Immature natural killer cell (primary cell): ENCODE data around the gene EDN2. TPM values are rescaled to one million over a fixed set of nuclear protein-coding genes. Genes with fewer than 3 reads are reported as not detected.
A peak's percentile ranks its signal among the peaks of the same experiment; 100 is the strongest.

Source experiments
- DNase-seq, 3 donors: peaks; one replicate each; pipeline ENCODE4 v3.0.0; 2022; ENCODE audit warnings: mixed read lengths in 1 of 3
- H3K27ac Mint-ChIP-seq, 6 donors: one replicate each; pipeline ENCODE4 v1.8.0; 2020; ENCODE audit warnings: mixed read lengths in 6 of 6, mild to moderate bottlenecking in 5 of 6, inconsistent platforms in 4 of 6, moderate library complexity in 3 of 6
- H3K27me3 Mint-ChIP-seq, 3 donors: one replicate each; pipeline ENCODE4 v1.8.0; 2020 to 2021; ENCODE audit warnings: low read depth in 3 of 3, mild to moderate bottlenecking in 3 of 3, mixed read lengths in 3 of 3, moderate library complexity in 3 of 3, inconsistent platforms in 1 of 3
- H3K36me3 Mint-ChIP-seq, 3 donors: one replicate each; pipeline ENCODE4 v1.8.0; 2020; ENCODE audit warnings: mixed read lengths in 3 of 3, inconsistent platforms in 2 of 3, mild to moderate bottlenecking in 2 of 3
- H3K4me1 Mint-ChIP-seq, 2 donors: one replicate each; pipeline ENCODE4 v1.8.0; 2020; ENCODE audit warnings: inconsistent platforms in 2 of 2, mild to moderate bottlenecking in 2 of 2, mixed read lengths in 2 of 2, moderate library complexity in 1 of 2
- H3K4me3 Mint-ChIP-seq, 5 donors: one replicate each; pipeline ENCODE4 v1.8.0; 2020; ENCODE audit warnings: mild to moderate bottlenecking in 5 of 5, mixed read lengths in 5 of 5, inconsistent platforms in 3 of 5, moderate library complexity in 3 of 5
- H3K9me3 Mint-ChIP-seq, 6 donors: one replicate each; pipeline ENCODE4 v1.8.0; 2020; ENCODE audit warnings: mild to moderate bottlenecking in 6 of 6, mixed read lengths in 6 of 6, inconsistent platforms in 4 of 6, moderate library complexity in 3 of 6
- polyA plus RNA-seq, 3 donors: library from polyadenylated mRNA; unstranded; fragments of 300-500 nt; fragmentation: Illumina TruSeq; gene quantifications; one replicate each; pipeline ENCODE4 v1.2.3, GENCODE V29; 2021

EDN2 gene
- polyA plus RNA-seq, 3 donors from 2014 or later, result not detected

- Mint-ChIP-seq H3K27me3 (peaks cover 0 to 6% (median 3%) of the 10 kb centered on the region in 3 donors), H3K9me3 (no peaks in the 10 kb centered on the region), H3K4me3 (no peak overlapping the region), H3K4me1 (peaks cover 2 to 5% of the 10 kb centered on the region in 2 donors), H3K27ac (no peak overlapping the region), H3K36me3 (no peaks in the 10 kb centered on the region)
- DNase-seq, result no peak
Measured at GRCh38 chr1:41500781-41501518, 16.5 kb upstream of the EDN2 start.

- no peaks in the 10 kb centered on the region for H3K36me3 Mint-ChIP-seq
- no peak for DNase-seq
- H3K4me3 Mint-ChIP-seq, result no peak overlapping the region
- peaks cover 5 to 7% of the 10 kb centered on the region in 2 donors for H3K4me1 Mint-ChIP-seq
- peak overlapping the region in 1 of 6 donors; percentile 34 for H3K27ac Mint-ChIP-seq
- H3K9me3 Mint-ChIP-seq, result no peaks in the 10 kb centered on the region
- peaks cover 2 to 6% (median 5%) of the 10 kb centered on the region in 3 donors for H3K27me3 Mint-ChIP-seq
Measured at GRCh38 chr1:41500378-41500777, 15.9 kb upstream of the EDN2 start.

GRCh38 chr1:41499591-41499990, 15.1 kb upstream of the EDN2 start:
- DNase-seq, result no peak
- H3K9me3 Mint-ChIP-seq, result no peaks in the 10 kb centered on the region
- no peak overlapping the region for H3K4me3 Mint-ChIP-seq
- no peak overlapping the region for H3K27ac Mint-ChIP-seq
- H3K4me1 Mint-ChIP-seq, result peaks cover 5 to 7% of the 10 kb centered on the region in 2 donors
- H3K27me3 Mint-ChIP-seq, result peaks cover 2 to 10% (median 8%) of the 10 kb centered on the region in 3 donors
- no peaks in the 10 kb centered on the region for H3K36me3 Mint-ChIP-seq

GRCh38 chr1:41498804-41499203, 14.3 kb upstream of the EDN2 start:
- Mint-ChIP-seq H3K27me3 (peaks cover 2 to 11% (median 9%) of the 10 kb centered on the region in 3 donors), H3K4me3 (no peak overlapping the region), H3K9me3 (no peaks in the 10 kb centered on the region), H3K4me1 (peaks cover 0 to 7% of the 10 kb centered on the region in 2 donors), H3K27ac (no peak overlapping the region), H3K36me3 (no peaks in the 10 kb centered on the region)
- DNase-seq, result no peak

- Mint-ChIP-seq H3K27ac (no peak overlapping the region), H3K9me3 (no peaks in the 10 kb centered on the region), H3K4me3 (no peak overlapping the region), H3K4me1 (peaks cover 0 to 7% of the 10 kb centered on the region in 2 donors), H3K27me3 (peaks cover 2 to 11% (median 9%) of the 10 kb centered on the region in 3 donors), H3K36me3 (no peaks in the 10 kb centered on the region)
- DNase-seq, result no peak
Measured at GRCh38 chr1:41498391-41498790, 13.9 kb upstream of the EDN2 start.

- H3K9me3 Mint-ChIP-seq, result no peaks in the 10 kb centered on the region
- DNase-seq, result no peak
- no peak overlapping the region for H3K27ac Mint-ChIP-seq
- peaks cover 0 to 7% of the 10 kb centered on the region in 2 donors for H3K4me1 Mint-ChIP-seq
- peaks cover 2 to 11% (median 9%) of the 10 kb centered on the region in 3 donors for H3K27me3 Mint-ChIP-seq
- no peak overlapping the region for H3K4me3 Mint-ChIP-seq
- H3K36me3 Mint-ChIP-seq, result no peaks in the 10 kb centered on the region
Measured at GRCh38 chr1:41497461-41498030, 13.1 kb upstream of the EDN2 start.

- peaks cover 0 to 7% of the 10 kb centered on the region in 2 donors for H3K4me1 Mint-ChIP-seq
- no peak for DNase-seq
- no peak overlapping the region for H3K27ac Mint-ChIP-seq
- H3K36me3 Mint-ChIP-seq, result no peaks in the 10 kb centered on the region
- peaks cover 2 to 9% (median 9%) of the 10 kb centered on the region in 3 donors for H3K27me3 Mint-ChIP-seq
- H3K4me3 Mint-ChIP-seq, result no peak overlapping the region
- H3K9me3 Mint-ChIP-seq, result no peaks in the 10 kb centered on the region
Measured at GRCh38 chr1:41497056-41497440, 12.6 kb upstream of the EDN2 start.

- Mint-ChIP-seq H3K36me3 (no peaks in the 10 kb centered on the region), H3K4me3 (peak overlapping the region in 2 of 5 donors; percentile 10 to 33), H3K27me3 (peaks cover 2 to 10% (median 9%) of the 10 kb centered on the region in 3 donors), H3K4me1 (peaks cover 0 to 7% of the 10 kb centered on the region in 2 donors), H3K27ac (no peak overlapping the region), H3K9me3 (no peaks in the 10 kb centered on the region)
- DNase-seq, result no peak
Measured at GRCh38 chr1:41496080-41497055, 11.9 kb upstream of the EDN2 start.

GRCh38 chr1:41495210-41495948, 10.9 kb upstream of the EDN2 start:
- peak overlapping the region in 3 of 5 donors; percentile 2 to 33 (median 10) for H3K4me3 Mint-ChIP-seq
- peaks cover 2 to 13% (median 9%) of the 10 kb centered on the region in 3 donors for H3K27me3 Mint-ChIP-seq
- no peaks in the 10 kb centered on the region for H3K36me3 Mint-ChIP-seq
- no peak for DNase-seq
- H3K9me3 Mint-ChIP-seq, result no peaks in the 10 kb centered on the region
- H3K27ac Mint-ChIP-seq, result no peak overlapping the region
- H3K4me1 Mint-ChIP-seq, result peaks cover 0 to 7% of the 10 kb centered on the region in 2 donors

- DNase-seq, result no peak
- H3K4me1 Mint-ChIP-seq, result peaks cover 0 to 7% of the 10 kb centered on the region in 2 donors
- H3K27me3 Mint-ChIP-seq, result peaks cover 5 to 15% (median 9%) of the 10 kb centered on the region in 3 donors
- H3K27ac Mint-ChIP-seq, result no peak overlapping the region
- H3K4me3 Mint-ChIP-seq, result peak overlapping the region in 2 of 5 donors; percentile 13 to 36
- no peaks in the 10 kb centered on the region for H3K36me3 Mint-ChIP-seq
- no peaks in the 10 kb centered on the region for H3K9me3 Mint-ChIP-seq
Measured at GRCh38 chr1:41494351-41495209, 10.1 kb upstream of the EDN2 start.

GRCh38 chr1:41493626-41494350, 9.3 kb upstream of the EDN2 start:
- peaks cover 0 to 7% of the 10 kb centered on the region in 2 donors for H3K4me1 Mint-ChIP-seq
- no peaks in the 10 kb centered on the region for H3K36me3 Mint-ChIP-seq
- DNase-seq, result no peak
- H3K27ac Mint-ChIP-seq, result no peak overlapping the region
- no peak overlapping the region for H3K4me3 Mint-ChIP-seq
- peaks cover 5 to 18% (median 9%) of the 10 kb centered on the region in 3 donors for H3K27me3 Mint-ChIP-seq
- H3K9me3 Mint-ChIP-seq, result no peaks in the 10 kb centered on the region

GRCh38 chr1:41493117-41493536, 8.6 kb upstream of the EDN2 start:
- Mint-ChIP-seq H3K36me3 (no peaks in the 10 kb centered on the region), H3K27ac (no peak overlapping the region), H3K9me3 (no peaks in the 10 kb centered on the region), H3K4me1 (peaks cover 0 to 7% of the 10 kb centered on the region in 2 donors), H3K27me3 (peaks cover 5 to 18% (median 11%) of the 10 kb centered on the region in 3 donors), H3K4me3 (no peak overlapping the region)
- no peak for DNase-seq
